Activated T-helper 1 cell treated with anti-CD3 and anti-CD28 coated beads, Interleukin-12 subunit alpha, Interleukin-12 subunit beta, Interleukin-2, Interleukin-4 antibody, amounts not matched to agents 30 ng/mL and 10 ng/mL and 1 ng/mL, durations not matched to agents 14 hours and 24 hours and 36 hours (primary cell): ENCODE data around the gene ESAM. TPM values are rescaled to one million over a fixed set of nuclear protein-coding genes. Genes with fewer than 3 reads are reported as not detected.

Experiments
- DNase-seq: peaks from one replicate; pipeline ENCODE4 v3.0.0; 2021; ENCODE audit warnings: low spot score
- H3K27ac Mint-ChIP-seq: one replicate; pipeline ENCODE4 v1.8.0; 2021; ENCODE audit warnings: mild to moderate bottlenecking, mixed read lengths
- H3K27me3 Mint-ChIP-seq: one replicate; pipeline ENCODE4 v1.8.0; 2022; ENCODE audit warnings: mild to moderate bottlenecking, moderate library complexity, mixed read lengths; ENCODE audit not compliant: insufficient read depth
- H3K36me3 Mint-ChIP-seq: one replicate; pipeline ENCODE4 v1.8.0; 2021; ENCODE audit warnings: low read depth, mixed read lengths
- H3K4me1 Mint-ChIP-seq: one replicate; pipeline ENCODE4 v1.8.0; 2021; ENCODE audit warnings: low read depth, mixed read lengths
- H3K4me3 Mint-ChIP-seq: one replicate; pipeline ENCODE4 v1.8.0; 2021; ENCODE audit warnings: mild to moderate bottlenecking, moderate library complexity, mixed read lengths
- H3K9me3 Mint-ChIP-seq: one replicate; pipeline ENCODE4 v1.8.0; 2021; ENCODE audit warnings: mixed read lengths
- intact Hi-C: fragments of 100-400 bp; cut with micrococcal nuclease; formaldehyde crosslinking; loops from one replicate; pipeline ENCODE4 v1.15.1; 2024
- total RNA-seq: library from RNA; stranded (reverse); gene quantifications from 2 replicates; pipeline ENCODE4 v1.2.3, GENCODE V29; 2022

Gene ESAM
- total RNA-seq, 1 donor from 2014 or later: 0.52 TPM

DNA sequence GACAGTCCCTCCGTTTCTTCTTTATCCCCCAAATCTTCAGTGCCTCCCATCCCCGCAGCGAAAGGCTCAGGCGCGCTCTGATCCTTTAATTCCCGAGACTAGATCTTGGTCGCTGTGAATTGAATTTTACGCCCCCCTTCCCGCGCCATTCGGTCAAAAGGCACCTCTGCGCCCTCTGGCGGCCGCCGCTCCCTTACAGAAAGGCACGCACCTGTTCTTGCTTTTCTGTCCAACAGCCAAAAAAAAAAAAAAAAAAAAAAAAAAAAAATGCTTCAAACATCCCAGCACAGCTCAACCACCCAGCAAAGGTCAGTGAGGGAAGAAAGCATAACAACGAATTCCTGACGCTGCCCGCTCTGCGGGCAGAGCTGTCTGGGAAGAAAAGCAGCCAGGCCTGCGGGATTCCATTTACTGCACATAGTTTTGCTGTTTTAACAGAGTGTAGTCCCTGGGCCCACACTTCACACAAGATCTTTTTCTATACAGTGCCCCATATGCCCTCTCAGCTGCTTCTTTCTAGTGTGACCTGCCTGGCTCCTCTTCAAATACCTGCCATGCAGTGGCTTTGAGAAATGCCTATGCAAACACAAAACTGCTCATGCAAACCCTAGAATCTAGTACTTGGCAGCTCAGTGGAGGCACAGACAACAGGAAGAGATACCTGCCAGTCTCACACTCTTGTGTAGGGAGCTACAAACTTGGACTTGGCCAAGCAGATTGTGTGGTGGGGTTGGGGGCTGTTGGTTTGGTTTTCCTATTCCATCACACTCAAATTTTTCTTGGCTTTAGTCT lies 1.3 kb upstream of the ESAM start:
- Mint-ChIP-seq H3K4me3 (peak overlapping the region; percentile 98), H3K27me3 (peaks cover 31% of the 10 kb centered on the region), H3K27ac (peak overlapping the region; percentile 79), H3K9me3 (no peaks in the 10 kb centered on the region), H3K36me3 (peaks cover 3% of the 10 kb centered on the region), H3K4me1 (peaks cover 15% of the 10 kb centered on the region)
- peak; percentile 69 for DNase-seq
- intact Hi-C loops: loop anchor here (1.0 to 2.0 kb wide), 9 partner anchors 17 to 141 kb away; partner anchors contain the start of genes MSANTD2, SIAE, SPA17 and TBRG1

DNA sequence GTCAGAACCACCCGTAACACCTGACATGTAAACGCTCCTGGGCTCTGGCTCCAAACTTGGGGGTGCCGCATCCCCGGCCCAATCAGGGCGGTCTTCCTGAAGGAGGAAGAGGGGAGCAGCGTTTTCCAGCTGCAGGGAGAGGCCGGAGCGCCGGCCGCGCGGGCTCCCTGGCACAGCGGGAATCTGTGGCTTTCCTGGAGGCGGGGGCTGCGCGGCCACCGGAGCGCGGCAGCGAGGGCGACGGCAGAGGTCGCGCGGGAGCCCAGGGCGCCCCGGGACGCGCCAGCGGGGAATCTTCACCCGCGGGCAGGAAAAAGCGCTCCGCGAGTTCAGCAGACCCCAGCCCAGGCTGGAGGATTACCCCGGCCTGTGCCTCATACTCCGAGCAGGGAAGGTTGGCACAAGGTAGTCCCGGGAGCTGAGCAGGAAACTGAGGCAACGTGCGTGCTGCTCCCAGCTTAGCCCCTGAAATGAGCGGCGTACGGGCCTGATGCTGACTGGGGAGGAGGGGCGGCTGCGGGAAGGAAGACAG lies 600 bp upstream of the ESAM start:
- Mint-ChIP-seq H3K9me3 (no peaks in the 10 kb centered on the region), H3K27ac (no peak overlapping the region), H3K4me3 (peak overlapping the region; percentile 98), H3K4me1 (peaks cover 19% of the 10 kb centered on the region), H3K27me3 (peaks cover 37% of the 10 kb centered on the region), H3K36me3 (peaks cover 3% of the 10 kb centered on the region)
- DNase-seq: no peak
- intact Hi-C loops: loop anchor here (1.0 to 2.0 kb wide), 9 partner anchors 16 to 140 kb away; partner anchors contain the start of genes MSANTD2, SIAE, SPA17 and TBRG1

DNA sequence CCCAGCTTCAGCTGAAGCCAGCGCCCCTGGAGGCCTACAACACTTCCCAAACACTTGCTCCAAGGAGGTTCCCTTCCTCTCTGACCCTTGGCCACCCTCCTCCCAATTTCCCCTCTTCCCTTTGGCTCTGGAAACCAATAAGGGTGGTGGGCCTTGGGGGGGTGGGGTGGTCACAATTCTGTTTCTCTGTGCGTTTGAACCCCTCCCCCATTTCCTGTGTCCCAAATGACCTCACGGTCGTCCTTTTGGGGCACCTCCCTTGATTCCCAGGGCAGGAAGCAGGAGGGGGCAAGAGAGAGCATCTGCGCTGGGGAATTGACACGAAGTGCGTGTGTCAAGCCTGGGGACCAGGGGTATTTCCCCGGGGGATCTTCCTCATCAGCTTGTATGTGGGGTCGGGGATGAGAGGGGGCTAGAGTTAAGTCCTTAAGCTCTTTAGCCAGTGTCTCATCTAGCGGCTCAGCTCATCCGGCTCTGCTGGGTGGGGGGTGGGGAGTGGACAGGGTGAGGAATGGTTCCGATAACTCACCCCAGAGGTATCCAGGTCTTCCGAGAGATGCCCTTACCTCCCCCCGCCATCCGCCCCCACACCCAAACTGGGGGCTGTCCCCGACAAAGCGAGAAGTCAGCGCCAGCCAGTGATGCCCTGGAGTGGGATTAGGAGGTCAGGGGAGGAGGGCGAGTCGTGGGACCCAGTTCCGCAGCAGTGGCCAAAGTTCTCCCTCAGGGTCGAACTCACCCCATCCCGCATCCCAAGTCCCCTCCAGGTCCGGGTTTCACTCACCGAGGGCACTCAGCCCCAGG lies 587 bp downstream of the ESAM start:
- Mint-ChIP-seq H3K9me3 (no peaks in the 10 kb centered on the region), H3K27ac (no peak overlapping the region), H3K4me1 (peaks cover 19% of the 10 kb centered on the region), H3K4me3 (peak overlapping the region; percentile 66), H3K27me3 (peaks cover 47% of the 10 kb centered on the region), H3K36me3 (no peaks in the 10 kb centered on the region)
- DNase-seq: no peak
- intact Hi-C loops: loop anchor here (2.0 kb wide), 1 partner anchor 139 kb away; the partner anchor contains the start of gene TBRG1

DNA sequence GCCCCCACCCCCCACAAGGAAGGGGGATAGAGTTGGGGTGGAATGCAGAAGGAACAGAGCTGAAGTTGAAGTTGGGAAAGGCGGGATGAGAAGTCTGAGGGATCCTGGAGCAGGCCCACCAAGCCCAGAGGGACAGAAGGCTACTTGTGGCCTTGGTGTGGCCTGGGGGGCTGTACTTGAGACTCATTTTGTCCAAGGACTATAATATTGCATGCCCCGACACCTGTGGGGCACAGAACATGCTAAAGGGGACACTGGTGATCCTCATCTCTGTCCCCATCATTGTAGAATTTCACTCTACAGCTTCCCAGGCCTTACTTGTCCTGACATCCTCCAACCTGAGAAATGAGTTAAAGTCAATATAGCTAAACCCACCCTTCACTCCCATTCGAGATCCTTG lies 1.3 kb downstream of the ESAM start:
- intact Hi-C loops: no loop called here
- no peak overlapping the region for H3K27ac Mint-ChIP-seq
- H3K27me3 Mint-ChIP-seq: peaks cover 52% of the 10 kb centered on the region
- peaks cover 19% of the 10 kb centered on the region for H3K4me1 Mint-ChIP-seq
- H3K4me3 Mint-ChIP-seq: peak overlapping the region; percentile 45
- no peaks in the 10 kb centered on the region for H3K36me3 Mint-ChIP-seq
- no peak for DNase-seq
- H3K9me3 Mint-ChIP-seq: no peaks in the 10 kb centered on the region

DNA sequence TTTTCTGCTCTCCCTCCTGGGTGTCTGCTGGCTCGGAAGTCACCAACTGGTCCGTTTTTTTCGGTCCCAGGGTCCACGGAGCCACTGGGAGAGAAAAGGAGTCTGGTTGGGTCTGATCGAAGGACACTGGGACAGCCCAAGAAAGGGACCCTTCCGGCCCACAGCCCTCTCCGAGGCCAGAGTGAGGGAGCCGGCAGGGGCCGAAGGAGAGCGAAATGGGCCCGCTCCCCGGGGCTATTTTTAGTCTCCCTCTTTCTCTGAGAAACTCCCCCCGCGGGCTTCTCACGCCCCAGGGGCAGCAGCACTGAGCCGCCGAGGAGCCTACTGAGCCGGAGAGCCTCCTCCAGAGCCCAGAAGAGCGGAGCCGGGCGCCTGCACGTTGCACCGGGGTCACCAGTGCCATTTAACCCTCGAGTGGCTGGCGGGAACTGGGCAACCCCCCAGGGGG lies 1.9 kb downstream of the ESAM start:
- Mint-ChIP-seq H3K36me3 (no peaks in the 10 kb centered on the region), H3K27me3 (peaks cover 57% of the 10 kb centered on the region), H3K9me3 (no peaks in the 10 kb centered on the region), H3K4me3 (no peak overlapping the region), H3K27ac (no peak overlapping the region), H3K4me1 (peaks cover 19% of the 10 kb centered on the region)
- intact Hi-C loops: no loop called here
- no peak for DNase-seq

DNA sequence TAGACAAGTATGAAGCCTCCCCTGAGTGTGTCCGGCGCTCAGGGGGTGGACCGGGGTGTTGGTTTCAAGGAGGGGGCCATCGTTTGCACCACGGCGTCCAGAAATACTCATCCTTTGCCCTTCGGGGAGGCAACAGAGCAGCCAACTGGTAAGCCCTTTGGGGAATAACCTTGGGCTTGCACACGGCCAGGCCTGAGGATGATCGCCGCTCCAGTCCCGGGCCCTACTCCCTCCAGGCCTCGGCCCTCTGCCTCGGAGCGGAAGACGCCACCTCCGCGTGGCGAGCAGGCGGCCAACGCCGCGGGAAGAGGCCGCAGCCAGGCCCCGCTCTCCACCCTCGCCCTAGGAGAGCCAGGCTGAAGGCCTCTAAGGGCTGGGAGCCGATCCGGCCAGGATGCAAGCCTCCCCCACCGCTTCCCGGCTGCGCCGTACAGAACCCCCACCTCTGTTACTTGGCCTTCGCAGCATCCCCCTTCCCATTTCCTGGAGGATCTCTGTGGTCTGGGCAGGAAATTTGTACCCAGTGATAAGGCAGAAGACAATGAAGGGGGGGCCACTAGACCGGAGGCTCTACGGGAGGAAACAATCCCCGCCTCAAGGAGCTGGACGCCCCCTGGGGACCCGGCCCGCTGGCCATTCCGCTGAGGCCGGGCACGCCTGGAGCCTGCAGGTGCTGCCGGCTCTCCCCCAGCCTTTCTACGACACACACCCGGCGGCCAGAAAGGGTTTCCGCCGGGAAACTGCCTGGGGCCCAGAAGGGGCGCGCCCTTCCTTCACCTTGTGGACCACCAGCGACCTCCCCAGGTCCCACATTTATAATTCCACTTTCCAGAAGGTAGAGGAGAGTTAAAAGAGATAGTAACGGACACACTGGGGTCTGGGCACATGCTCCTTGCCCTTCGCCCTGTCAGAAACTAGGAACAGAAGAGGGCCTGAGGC lies 2.6 kb downstream of the ESAM start:
- intact Hi-C loops: loop anchor here (2.0 kb wide), 1 partner anchor 107 kb away; no protein-coding TSS in a partner anchor
- no peak overlapping the region for H3K27ac Mint-ChIP-seq
- no peaks in the 10 kb centered on the region for H3K36me3 Mint-ChIP-seq
- H3K4me1 Mint-ChIP-seq: peaks cover 19% of the 10 kb centered on the region
- no peak overlapping the region for H3K4me3 Mint-ChIP-seq
- H3K9me3 Mint-ChIP-seq: no peaks in the 10 kb centered on the region
- peaks cover 57% of the 10 kb centered on the region for H3K27me3 Mint-ChIP-seq
- no peak for DNase-seq

DNA sequence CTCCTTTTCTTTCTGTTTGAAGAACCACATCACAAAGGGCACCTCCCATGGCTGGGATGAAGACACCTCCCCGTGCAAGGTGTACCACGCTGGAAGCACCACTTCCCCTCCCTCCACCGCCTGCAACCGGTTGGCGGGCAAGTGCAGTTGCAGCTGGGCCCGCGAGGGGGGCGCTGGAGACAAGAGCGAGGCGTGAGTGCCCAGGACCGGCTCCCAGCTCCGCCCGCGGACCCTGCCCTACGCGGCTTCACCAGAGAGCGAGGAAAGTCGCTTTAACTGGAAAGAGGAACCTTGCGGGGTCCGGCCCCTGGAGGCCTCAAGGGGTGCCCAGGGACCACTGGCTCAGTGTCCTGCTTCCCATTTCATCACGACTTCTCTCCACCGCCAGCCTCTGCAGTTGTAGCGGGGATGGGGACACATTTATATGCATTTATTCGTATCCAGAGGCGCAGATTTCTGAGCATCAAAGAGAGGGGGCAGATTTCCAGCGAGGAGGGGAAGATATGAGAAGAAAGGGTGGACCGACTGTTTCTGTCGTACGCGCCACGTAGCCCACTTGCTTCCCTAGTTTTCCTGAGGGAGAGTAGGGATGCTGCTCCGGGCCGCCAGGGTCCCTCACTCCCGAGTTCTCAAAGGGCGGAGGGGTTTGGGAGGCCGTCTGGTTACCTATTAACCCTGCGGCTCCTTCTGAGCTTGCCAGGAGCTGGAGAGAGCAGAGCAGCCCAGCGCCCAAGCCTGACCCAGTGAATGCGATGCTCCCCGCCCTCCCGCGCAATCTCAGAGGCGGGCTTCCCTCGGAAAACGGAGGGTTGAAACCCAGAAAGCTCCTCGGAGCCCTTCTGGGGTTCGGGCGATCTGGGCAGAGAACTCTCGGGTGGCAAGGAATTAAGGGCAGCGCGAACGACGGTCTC lies 3.5 kb downstream of the ESAM start:
- H3K9me3 Mint-ChIP-seq: no peaks in the 10 kb centered on the region
- peak overlapping the region; percentile 61 for H3K4me3 Mint-ChIP-seq
- H3K36me3 Mint-ChIP-seq: no peaks in the 10 kb centered on the region
- H3K27me3 Mint-ChIP-seq: peaks cover 57% of the 10 kb centered on the region
- no peak overlapping the region for H3K27ac Mint-ChIP-seq
- DNase-seq: peak; percentile 59
- intact Hi-C loops: loop anchor here (1.0 to 2.0 kb wide), 4 partner anchors 12 to 108 kb away; partner anchors contain the start of genes SIAE and SPA17
- H3K4me1 Mint-ChIP-seq: peaks cover 19% of the 10 kb centered on the region

DNA sequence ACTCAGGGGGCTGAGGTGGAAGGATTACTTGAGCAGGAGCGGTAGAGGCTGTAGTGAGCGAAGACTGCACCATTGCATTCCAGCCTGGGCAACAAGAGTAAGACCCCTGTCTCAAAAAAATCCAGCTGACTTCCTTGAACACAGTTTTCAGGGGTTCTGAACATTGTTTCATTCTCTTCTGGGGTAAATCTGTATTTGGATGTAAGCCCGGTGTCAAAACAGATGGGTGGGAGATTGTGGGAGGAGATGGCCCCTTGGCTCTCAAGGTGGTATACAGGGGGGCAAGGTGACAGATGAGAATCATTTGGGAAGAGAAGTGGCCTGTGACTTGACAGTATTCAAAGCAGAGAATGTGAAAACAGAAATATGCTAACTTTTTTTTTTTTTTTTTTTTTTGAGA lies 4.8 kb downstream of the ESAM start:
- Mint-ChIP-seq H3K9me3 (no peaks in the 10 kb centered on the region), H3K4me1 (peaks cover 15% of the 10 kb centered on the region), H3K27ac (no peak overlapping the region), H3K4me3 (no peak overlapping the region), H3K36me3 (no peaks in the 10 kb centered on the region), H3K27me3 (peaks cover 58% of the 10 kb centered on the region)
- intact Hi-C loops: no loop called here
- no peak for DNase-seq

DNA sequence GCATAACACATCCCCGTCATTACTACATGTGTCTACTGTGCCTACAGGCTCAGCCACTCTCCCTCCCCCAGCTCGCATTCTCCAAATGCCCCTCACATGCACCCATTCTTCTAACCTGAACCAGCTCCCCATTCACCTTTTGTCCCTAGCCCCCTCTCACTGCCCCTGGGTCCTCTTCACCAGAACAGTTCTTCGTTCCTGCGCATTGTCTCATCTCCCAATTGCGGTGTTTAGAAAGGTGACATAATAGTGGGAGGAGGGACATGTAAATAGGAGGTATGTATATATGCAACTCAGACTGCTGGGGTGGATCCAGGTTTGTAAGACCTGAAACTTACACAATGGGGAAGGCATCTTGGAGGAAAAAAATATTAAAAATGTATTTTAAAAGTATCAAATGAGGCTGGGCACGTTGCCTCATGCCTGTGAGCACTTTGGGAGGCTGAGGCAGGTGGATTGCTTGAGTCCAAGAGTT lies 5.3 kb downstream of the ESAM start:
- Mint-ChIP-seq H3K4me1 (peaks cover 14% of the 10 kb centered on the region), H3K27ac (no peak overlapping the region), H3K27me3 (peaks cover 56% of the 10 kb centered on the region), H3K4me3 (no peak overlapping the region), H3K9me3 (no peaks in the 10 kb centered on the region), H3K36me3 (no peaks in the 10 kb centered on the region)
- intact Hi-C loops: no loop called here
- no peak for DNase-seq

DNA sequence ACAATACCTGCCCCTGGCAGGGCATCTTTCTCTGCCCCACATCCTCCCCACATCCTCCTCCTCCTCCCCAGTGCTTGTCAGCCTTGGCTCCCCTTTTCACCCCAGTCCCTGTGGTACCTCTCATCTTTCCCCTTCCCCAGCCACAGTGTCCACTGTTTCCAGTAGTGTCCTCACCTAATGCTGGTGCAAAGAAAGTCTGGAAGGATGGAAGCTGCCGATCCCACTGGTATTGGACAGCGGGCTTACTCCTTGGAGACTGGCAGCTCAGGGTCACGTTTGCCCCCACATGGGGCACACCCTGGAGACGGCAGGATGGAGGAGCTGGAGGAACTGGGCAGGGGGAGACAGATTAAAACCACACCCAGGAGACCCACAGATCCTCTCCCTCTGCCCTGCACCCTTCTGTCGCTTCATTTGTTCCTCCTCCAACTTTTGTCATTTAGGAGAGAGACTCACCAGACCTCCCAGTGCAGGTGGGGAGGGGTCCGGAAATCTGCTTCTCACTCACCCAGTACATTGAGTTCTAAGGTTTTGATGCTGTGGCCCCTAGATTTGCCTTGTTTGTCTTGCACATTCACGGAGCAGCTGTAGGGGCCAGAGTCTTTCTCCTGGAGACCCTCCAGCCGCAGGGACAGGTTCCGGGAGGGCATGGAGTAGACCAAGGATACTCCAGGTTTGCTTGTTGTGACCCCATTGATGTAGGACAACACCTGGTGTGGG lies 5.9 kb downstream of the ESAM start:
- no peaks in the 10 kb centered on the region for H3K36me3 Mint-ChIP-seq
- DNase-seq: no peak
- intact Hi-C loops: no loop called here
- no peaks in the 10 kb centered on the region for H3K9me3 Mint-ChIP-seq
- no peak overlapping the region for H3K4me3 Mint-ChIP-seq
- no peak overlapping the region for H3K27ac Mint-ChIP-seq
- H3K4me1 Mint-ChIP-seq: peaks cover 9% of the 10 kb centered on the region
- peaks cover 50% of the 10 kb centered on the region for H3K27me3 Mint-ChIP-seq

DNA sequence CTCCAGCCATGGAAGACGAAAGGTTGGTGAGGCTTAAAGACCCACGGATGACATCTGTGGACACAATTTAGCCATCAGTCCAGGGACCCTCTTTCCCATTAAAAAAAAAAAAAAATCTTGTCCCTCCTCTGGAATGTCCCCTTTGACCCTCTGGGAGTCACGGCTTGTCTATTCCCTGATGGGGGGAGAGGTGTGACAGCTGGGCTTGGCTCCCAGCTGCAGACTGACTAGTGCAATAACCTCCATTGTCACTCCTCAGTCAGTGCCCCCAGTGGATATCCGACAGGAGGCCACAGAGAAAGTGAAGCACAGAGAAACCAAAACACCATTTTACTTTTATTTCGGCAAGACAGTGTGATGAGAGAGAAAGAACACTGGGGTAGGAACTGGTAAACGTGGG lies 7.4 kb downstream of the ESAM start:
- H3K4me3 Mint-ChIP-seq: no peak overlapping the region
- DNase-seq: no peak
- intact Hi-C loops: no loop called here
- H3K36me3 Mint-ChIP-seq: no peaks in the 10 kb centered on the region
- H3K27me3 Mint-ChIP-seq: peaks cover 41% of the 10 kb centered on the region
- H3K9me3 Mint-ChIP-seq: no peaks in the 10 kb centered on the region
- H3K4me1 Mint-ChIP-seq: peaks cover 16% of the 10 kb centered on the region
- H3K27ac Mint-ChIP-seq: no peak overlapping the region
